Fibroblast of lung (primary cell): ENCODE results near the gene OXTR. TPM values are rescaled to one million over a fixed set of nuclear protein-coding genes. Genes with fewer than 3 reads are reported as not detected.

Experiments
- DNase-seq, 2 donors: peaks; one replicate each; pipeline versions ENCODE4 v3.0.0 to v3.0.0-alpha.2; 2010; ENCODE audit warnings: low read depth in 2 of 2
- H2AFZ ChIP-seq: 2 replicates; pipeline ENCODE4 v1.5.1; 2012; ENCODE audit warnings: low read length, control low read depth, inconsistent platforms
- H3K27ac ChIP-seq: 2 replicates; pipeline ENCODE4 v1.5.1; 2011; ENCODE audit warnings: low read length, control low read depth; ENCODE audit not compliant: insufficient read depth
- H3K27me3 ChIP-seq: 2 replicates; pipeline ENCODE4 v1.5.1; 2011; ENCODE audit warnings: mild to moderate bottlenecking, low read length; ENCODE audit not compliant: control insufficient read depth, insufficient read depth
- H3K36me3 ChIP-seq: 2 replicates; pipeline ENCODE4 v1.5.1; 2011; ENCODE audit warnings: low read length; ENCODE audit not compliant: control insufficient read depth, insufficient read depth
- H3K4me1 ChIP-seq: 2 replicates; pipeline ENCODE4 v1.5.1; 2011; ENCODE audit warnings: low read length; ENCODE audit not compliant: control insufficient read depth, insufficient read depth; ENCODE audit errors: extremely low read depth
- H3K4me2 ChIP-seq: 2 replicates; pipeline ENCODE4 v1.5.1; 2011; ENCODE audit warnings: low read length, control low read depth; ENCODE audit not compliant: insufficient read depth; ENCODE audit errors: extremely low read depth
- H3K4me3 ChIP-seq, 4 experiments: fragments of 200-600 bp in 1 of 4; sonication (generic) in 1 of 4; replicated peaks in 1 of 4; 2 replicates each; pipeline ENCODE4 v1.5.1; 2011 to 2016; ENCODE audit warnings: low read length in 4 of 4, low read depth in 3 of 4, mild to moderate bottlenecking in 3 of 4, control low read depth in 2 of 4, inconsistent platforms in 1 of 4, mixed read lengths in 1 of 4; ENCODE audit not compliant: insufficient read depth in 1 of 4; ENCODE audit errors: control extremely low read depth in 1 of 4
- H3K79me2 ChIP-seq: 2 replicates; pipeline ENCODE4 v1.5.1; 2012; ENCODE audit warnings: mild to moderate bottlenecking, low read length, inconsistent platforms; ENCODE audit not compliant: control insufficient read depth, insufficient read depth
- H3K9ac ChIP-seq: 2 replicates; pipeline ENCODE4 v1.5.1; 2011; ENCODE audit warnings: mild to moderate bottlenecking, low read length, control low read depth; ENCODE audit not compliant: insufficient read depth
- H3K9me3 ChIP-seq: 2 replicates; pipeline ENCODE4 v1.5.1; 2012; ENCODE audit warnings: low read depth, low read length; ENCODE audit not compliant: control insufficient read depth, insufficient read depth
- H4K20me1 ChIP-seq: 2 replicates; pipeline ENCODE4 v1.5.1; 2011; ENCODE audit warnings: low read length; ENCODE audit not compliant: control insufficient read depth, insufficient read depth; ENCODE audit errors: extremely low read depth
- EZH2 ChIP-seq: IDR thresholded peaks from 2 replicates; pipeline ENCODE4 v1.5.1; 2012; ENCODE audit warnings: low read length, control low read depth, mild to moderate bottlenecking; ENCODE audit errors: missing control alignments
- polyA plus RNA-seq, 2 donors: library from polyadenylated mRNA; depleted of rRNA in 1 of 2; stranded (reverse) in 1 of 2; unstranded in 1 of 2; fragments of >200 nt; gene quantifications; 2 replicates each; pipeline ENCODE4 v1.2.1, GENCODE V29; 2011 to 2012; ENCODE audit warnings: missing spikeins in 1 of 2
- total RNA-seq: library from RNA; depleted of rRNA; stranded (reverse); fragments of >200 nt; gene quantifications from 2 replicates; pipeline ENCODE4 v1.2.1, GENCODE V29; 2014
- TF ChIP-seq, protein P1 (sequence below), 2 donors: IDR thresholded peaks in 1 of 2; conservative IDR thresholded peaks in 1 of 2; 1 replicate in 1 of 2; 2 replicates in 1 of 2; pipeline ENCODE4 v1.5.1; 2011 to 2012; ENCODE audit warnings: low read length in 2 of 2, control low read depth in 1 of 2, inconsistent platforms in 1 of 2, low read depth in 1 of 2, mild to moderate bottlenecking in 1 of 2

OXTR gene
- total and polyA plus RNA-seq, 2 donors (not counting 1 experiment from before 2014, with no cell fraction given), result 3.6 to 47.2 TPM

DNA sequence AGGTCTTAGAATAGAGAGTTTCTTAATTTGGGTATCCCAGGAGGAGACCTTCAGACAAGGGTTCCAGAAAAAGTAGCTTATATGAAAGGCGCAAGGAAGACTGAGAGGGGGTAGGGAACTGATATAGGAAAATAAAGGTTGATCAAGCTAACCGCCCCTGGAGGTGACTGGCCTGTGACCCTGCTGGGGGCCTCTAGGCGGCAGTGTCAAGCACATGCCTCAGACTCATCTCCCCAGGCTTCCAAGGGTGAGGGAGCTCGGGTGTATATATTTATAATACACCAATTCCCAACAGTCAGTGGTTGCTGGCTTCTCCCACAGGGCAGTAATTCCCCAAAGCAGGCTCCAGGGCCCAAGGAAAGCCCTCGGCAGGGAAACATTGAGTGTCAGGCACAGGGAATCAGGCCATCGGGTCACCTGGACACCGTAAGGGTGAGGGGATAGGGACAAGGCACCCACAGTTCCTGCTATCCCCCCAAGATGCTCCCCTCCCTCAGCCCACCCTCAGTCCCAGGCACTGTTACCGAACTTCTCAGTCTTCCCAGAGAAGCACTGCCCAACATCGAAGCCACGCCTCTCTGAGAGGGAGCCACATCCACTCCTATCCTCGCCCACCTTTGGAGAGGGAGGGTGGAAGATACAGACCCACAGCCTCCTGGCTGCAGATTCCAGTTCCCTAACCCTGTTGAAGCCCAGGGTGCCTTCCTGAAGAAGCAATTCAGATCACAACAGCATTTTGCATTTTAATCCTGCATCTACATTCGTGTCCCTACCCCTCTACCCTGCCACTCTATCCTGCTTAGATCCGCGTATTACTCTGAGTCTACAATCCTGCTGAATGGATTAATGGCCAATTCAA lies 55.3 kb downstream of the OXTR start:
- no peaks in the 10 kb centered on the region for H3K36me3 ChIP-seq
- no peak overlapping the region for H3K4me3 ChIP-seq
- no peak for DNase-seq
- H4K20me1 ChIP-seq, result no peaks in the 10 kb centered on the region
- no peak overlapping the region for H3K27ac ChIP-seq
- TF ChIP-seq, protein P1, sequence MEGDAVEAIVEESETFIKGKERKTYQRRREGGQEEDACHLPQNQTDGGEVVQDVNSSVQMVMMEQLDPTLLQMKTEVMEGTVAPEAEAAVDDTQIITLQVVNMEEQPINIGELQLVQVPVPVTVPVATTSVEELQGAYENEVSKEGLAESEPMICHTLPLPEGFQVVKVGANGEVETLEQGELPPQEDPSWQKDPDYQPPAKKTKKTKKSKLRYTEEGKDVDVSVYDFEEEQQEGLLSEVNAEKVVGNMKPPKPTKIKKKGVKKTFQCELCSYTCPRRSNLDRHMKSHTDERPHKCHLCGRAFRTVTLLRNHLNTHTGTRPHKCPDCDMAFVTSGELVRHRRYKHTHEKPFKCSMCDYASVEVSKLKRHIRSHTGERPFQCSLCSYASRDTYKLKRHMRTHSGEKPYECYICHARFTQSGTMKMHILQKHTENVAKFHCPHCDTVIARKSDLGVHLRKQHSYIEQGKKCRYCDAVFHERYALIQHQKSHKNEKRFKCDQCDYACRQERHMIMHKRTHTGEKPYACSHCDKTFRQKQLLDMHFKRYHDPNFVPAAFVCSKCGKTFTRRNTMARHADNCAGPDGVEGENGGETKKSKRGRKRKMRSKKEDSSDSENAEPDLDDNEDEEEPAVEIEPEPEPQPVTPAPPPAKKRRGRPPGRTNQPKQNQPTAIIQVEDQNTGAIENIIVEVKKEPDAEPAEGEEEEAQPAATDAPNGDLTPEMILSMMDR (conservative IDR thresholded peaks at IDR 0.05 in 1 of 2, IDR thresholded peaks at IDR 0.05 in 1 of 2; ENCODE audit: low read depth in 1 of 2, low read length in 2 of 2), result peak in 1 of 2 donors; percentile 43
- no peak for TF ChIP-seq EZH2
- H3K4me1 ChIP-seq, result peaks cover 2% of the 10 kb centered on the region
- no peak overlapping the region for H3K9ac ChIP-seq
- H3K27me3 ChIP-seq, result no peaks in the 10 kb centered on the region
- no peaks in the 10 kb centered on the region for H3K9me3 ChIP-seq
- H2AFZ ChIP-seq, result no peak overlapping the region
- H3K79me2 ChIP-seq, result no peaks in the 10 kb centered on the region
- no peak overlapping the region for H3K4me2 ChIP-seq

DNA sequence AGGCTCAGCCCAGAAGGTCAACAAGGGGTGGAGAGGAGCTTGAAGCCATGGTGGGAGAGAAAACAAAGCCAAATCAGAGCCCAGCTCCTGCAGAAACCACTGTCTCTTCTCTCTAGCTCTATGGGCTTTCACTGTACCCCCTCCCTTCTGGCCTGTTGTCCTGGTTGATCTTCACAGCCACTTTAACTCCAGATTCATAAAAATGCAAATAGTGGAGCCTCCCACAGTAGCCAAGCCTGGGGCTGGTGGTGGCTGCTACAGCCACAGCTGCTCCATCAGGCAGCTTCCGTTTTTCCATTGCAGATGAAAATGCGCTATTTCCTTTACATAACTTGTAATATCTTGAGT lies 56.5 kb downstream of the OXTR start:
- H4K20me1 ChIP-seq, result no peaks in the 10 kb centered on the region
- no peak overlapping the region for H3K9ac ChIP-seq
- DNase-seq, result no peak
- no peak overlapping the region for H3K27ac ChIP-seq
- no peak for TF ChIP-seq EZH2
- TF ChIP-seq, protein P1 (conservative IDR thresholded peaks at IDR 0.05 in 1 of 2, IDR thresholded peaks at IDR 0.05 in 1 of 2; ENCODE audit: low read depth in 1 of 2, low read length in 2 of 2), result no peak
- no peak overlapping the region for H2AFZ ChIP-seq
- no peaks in the 10 kb centered on the region for H3K27me3 ChIP-seq
- no peaks in the 10 kb centered on the region for H3K79me2 ChIP-seq
- peaks cover 2% of the 10 kb centered on the region for H3K4me1 ChIP-seq
- no peak overlapping the region for H3K4me3 ChIP-seq
- no peak overlapping the region for H3K4me2 ChIP-seq
- H3K36me3 ChIP-seq, result no peaks in the 10 kb centered on the region
- no peaks in the 10 kb centered on the region for H3K9me3 ChIP-seq

DNA sequence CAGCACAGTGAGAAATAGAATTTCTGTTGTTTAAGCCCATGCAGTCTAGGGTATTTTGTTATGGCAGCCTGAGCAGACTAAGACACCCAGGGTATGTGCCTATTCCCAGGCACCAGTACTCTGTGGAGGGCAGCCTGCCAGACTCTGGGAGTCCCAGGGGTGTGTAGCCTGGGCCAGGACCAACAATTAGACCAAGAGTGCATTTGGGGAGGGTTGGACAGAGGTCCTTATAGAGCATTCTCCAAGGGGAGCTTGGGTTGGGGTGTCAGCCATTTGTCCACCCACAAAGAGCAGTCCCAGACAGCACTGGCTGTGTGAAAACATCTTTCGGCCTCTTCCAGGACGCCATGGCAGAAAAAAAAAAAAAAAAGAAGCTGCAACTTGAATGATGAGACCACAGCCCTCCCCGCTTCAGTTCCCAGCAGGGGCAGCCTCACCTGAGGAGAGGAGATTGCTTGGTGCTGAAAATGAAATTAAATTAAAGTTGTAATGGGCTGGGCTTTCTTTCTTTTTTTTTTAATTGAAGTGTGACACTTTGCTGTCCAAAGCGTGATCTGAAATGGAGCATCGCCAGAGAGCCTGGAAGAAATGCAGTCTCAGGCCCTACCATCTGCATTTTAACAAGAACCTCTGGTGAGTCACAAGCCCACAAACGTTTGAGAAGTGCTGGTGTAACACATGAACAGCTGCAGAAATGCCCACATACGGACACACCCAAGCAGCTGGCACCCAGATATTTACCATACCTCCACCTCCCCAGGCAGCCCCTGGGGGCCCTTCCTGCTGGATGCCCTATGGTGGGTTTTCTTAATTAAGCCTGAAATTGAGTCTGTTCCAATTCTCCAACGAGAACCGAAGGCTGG lies 57.1 kb downstream of the OXTR start:
- no peak overlapping the region for H3K4me2 ChIP-seq
- H3K4me3 ChIP-seq, result no peak overlapping the region
- H3K36me3 ChIP-seq, result no peaks in the 10 kb centered on the region
- peaks cover 2% of the 10 kb centered on the region for H3K4me1 ChIP-seq
- H3K79me2 ChIP-seq, result no peaks in the 10 kb centered on the region
- no peaks in the 10 kb centered on the region for H3K9me3 ChIP-seq
- H3K9ac ChIP-seq, result no peak overlapping the region
- no peaks in the 10 kb centered on the region for H3K27me3 ChIP-seq
- no peak overlapping the region for H3K27ac ChIP-seq
- TF ChIP-seq, protein P1 (conservative IDR thresholded peaks at IDR 0.05 in 1 of 2, IDR thresholded peaks at IDR 0.05 in 1 of 2; ENCODE audit: low read depth in 1 of 2, low read length in 2 of 2), result no peak
- TF ChIP-seq EZH2, result no peak
- peak; percentile 59 to 62 for DNase-seq
- no peaks in the 10 kb centered on the region for H4K20me1 ChIP-seq
- no peak overlapping the region for H2AFZ ChIP-seq
